CD4-positive, alpha-beta T cell (primary cell): ENCODE results near the gene TJP1. TPM values are rescaled to one million over a fixed set of nuclear protein-coding genes. Genes with fewer than 3 reads are reported as not detected.

Source experiments
- ATAC-seq: fragments of 200-7000 bp; cut with Tn5 transposase; one replicate; pipeline ENCODE4 v1.10.0; 2022; ENCODE audit warnings: mild to moderate bottlenecking; ENCODE audit not compliant: poor library complexity
- CTCF ChIA-PET: fragments of 350-600 bp; sonication (Branson Sonifier 250); formaldehyde crosslinking; loops from one replicate; lab custom pipeline; 2021; ENCODE audit warnings: antibody characterized with exemption, inconsistent platforms; lab: Charles Lee
- POLR2A ChIA-PET: fragments of 350-600 bp; sonication (Branson Sonifier 250); formaldehyde crosslinking; loops from one replicate; lab custom pipeline; 2021; ENCODE audit warnings: antibody characterized with exemption, inconsistent platforms; lab: Charles Lee
- DNase-seq, 14 experiments: peaks; one replicate each; pipeline ENCODE4 v3.0.0-alpha.2; 2013 to 2020; ENCODE audit warnings: mixed read lengths in 2 of 14
- H3K27ac ChIP-seq, 2 donors: one replicate each; pipeline versions ENCODE4 v1.5.1 to v1.7.0; 2013; ENCODE audit warnings: low read length in 2 of 2, low read depth in 1 of 2, mild to moderate bottlenecking in 1 of 2
- H3K27me3 ChIP-seq, 2 experiments: 1 replicate in 1 of 2; 2 replicates in 1 of 2; pipeline versions ENCODE4 v1.6.1 to v1.7.0; 2013; ENCODE audit warnings: low read length in 2 of 2, control low read depth in 1 of 2, mild to moderate bottlenecking in 1 of 2, moderate library complexity in 1 of 2; ENCODE audit not compliant: insufficient read depth in 2 of 2, control insufficient read depth in 1 of 2
- H3K36me3 ChIP-seq: one replicate; pipeline ENCODE4 v1.6.1; 2013; ENCODE audit warnings: low read length, control low read depth; ENCODE audit not compliant: insufficient read depth
- H3K4me1 ChIP-seq: one replicate; pipeline ENCODE4 v1.6.1; 2013; ENCODE audit warnings: low read length, control low read depth; ENCODE audit not compliant: insufficient read depth
- H3K4me3 ChIP-seq: one replicate; pipeline ENCODE4 v1.5.1; 2013; ENCODE audit warnings: mild to moderate bottlenecking, low read length, moderate library complexity
- H3K9me3 ChIP-seq, 2 experiments: 1 replicate in 1 of 2; 2 replicates in 1 of 2; pipeline versions ENCODE4 v1.6.1 to v1.7.0; 2013; ENCODE audit warnings: low read length in 2 of 2, mild to moderate bottlenecking in 2 of 2, control low read depth in 1 of 2, moderate library complexity in 1 of 2; ENCODE audit not compliant: control insufficient read depth in 1 of 2, insufficient read depth in 1 of 2
- H3K27ac Mint-ChIP-seq: one replicate; pipeline ENCODE4 v1.8.0; 2020; ENCODE audit warnings: mixed read lengths
- H3K27me3 Mint-ChIP-seq: one replicate; pipeline ENCODE4 v1.8.0; 2021; ENCODE audit warnings: mixed read lengths
- H3K36me3 Mint-ChIP-seq: one replicate; pipeline ENCODE4 v1.8.0; 2021; ENCODE audit warnings: low read depth, mixed read lengths
- H3K4me1 Mint-ChIP-seq: one replicate; pipeline ENCODE4 v1.8.0; 2021; ENCODE audit warnings: low read depth, mixed read lengths
- H3K4me3 Mint-ChIP-seq: one replicate; pipeline ENCODE4 v1.8.0; 2020; ENCODE audit warnings: mild to moderate bottlenecking, mixed read lengths
- H3K9me3 Mint-ChIP-seq: one replicate; pipeline ENCODE4 v1.8.0; 2020; ENCODE audit warnings: mixed read lengths
- intact Hi-C, 2 experiments: fragments of 100-400 bp; cut with DNase I in 1 of 2; cut with micrococcal nuclease in 1 of 2; formaldehyde crosslinking; loops; one replicate each; pipeline versions ENCODE4 v1.15.1 to v1.9.0; 2023 to 2025; cut with DNase I, micrococcal nuclease
- total RNA-seq, 174 experiments: library from RNA in 2 of 174; stranded (reverse) in 2 of 174; gene quantifications; one replicate each; pipeline ENCODE4 v1.2.3 and lab custom pipeline; 2021 to 2026
- TF ChIP-seq, protein P1 (sequence below): fragments of 200-600 bp; IDR thresholded peaks from one replicate; pipeline ENCODE4 v1.8.0; 2022; ENCODE audit warnings: antibody characterized with exemption, mild to moderate bottlenecking

TJP1 gene
- total RNA-seq, 2 experiments from 2014 or later: not detected

GRCh38 chr15:29787767-29788166 lies 34.5 kb downstream of the TJP1 start:
- H3K4me3 Mint-ChIP-seq: no peak overlapping the region
- TF ChIP-seq, protein P1, sequence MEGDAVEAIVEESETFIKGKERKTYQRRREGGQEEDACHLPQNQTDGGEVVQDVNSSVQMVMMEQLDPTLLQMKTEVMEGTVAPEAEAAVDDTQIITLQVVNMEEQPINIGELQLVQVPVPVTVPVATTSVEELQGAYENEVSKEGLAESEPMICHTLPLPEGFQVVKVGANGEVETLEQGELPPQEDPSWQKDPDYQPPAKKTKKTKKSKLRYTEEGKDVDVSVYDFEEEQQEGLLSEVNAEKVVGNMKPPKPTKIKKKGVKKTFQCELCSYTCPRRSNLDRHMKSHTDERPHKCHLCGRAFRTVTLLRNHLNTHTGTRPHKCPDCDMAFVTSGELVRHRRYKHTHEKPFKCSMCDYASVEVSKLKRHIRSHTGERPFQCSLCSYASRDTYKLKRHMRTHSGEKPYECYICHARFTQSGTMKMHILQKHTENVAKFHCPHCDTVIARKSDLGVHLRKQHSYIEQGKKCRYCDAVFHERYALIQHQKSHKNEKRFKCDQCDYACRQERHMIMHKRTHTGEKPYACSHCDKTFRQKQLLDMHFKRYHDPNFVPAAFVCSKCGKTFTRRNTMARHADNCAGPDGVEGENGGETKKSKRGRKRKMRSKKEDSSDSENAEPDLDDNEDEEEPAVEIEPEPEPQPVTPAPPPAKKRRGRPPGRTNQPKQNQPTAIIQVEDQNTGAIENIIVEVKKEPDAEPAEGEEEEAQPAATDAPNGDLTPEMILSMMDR: no peak
- POLR2A ChIA-PET: no interaction called here
- intact Hi-C loops: loop anchor here in 1 of 2 experiments (10.0 kb wide), 1 partner anchor 47 kb away; no protein-coding TSS in a partner anchor
- H3K27ac ChIP-seq: no peak overlapping the region
- CTCF ChIA-PET: no interaction called here
- DNase-seq (no peak), ATAC-seq (no peak)
- H3K27me3 ChIP-seq: no peaks in the 10 kb centered on the region
- no peaks in the 10 kb centered on the region for H3K9me3 ChIP-seq
- H3K27me3 Mint-ChIP-seq: peaks cover 48% of the 10 kb centered on the region
- no peaks in the 10 kb centered on the region for H3K36me3 ChIP-seq
- H3K27ac Mint-ChIP-seq: no peak overlapping the region
- no peaks in the 10 kb centered on the region for H3K4me1 Mint-ChIP-seq
- H3K36me3 Mint-ChIP-seq: no peaks in the 10 kb centered on the region
- H3K4me3 ChIP-seq: no peak overlapping the region
- H3K9me3 Mint-ChIP-seq: no peaks in the 10 kb centered on the region
- H3K4me1 ChIP-seq: no peaks in the 10 kb centered on the region

GRCh38 chr15:29785642-29786041 lies 36.6 kb downstream of the TJP1 start:
- H3K4me1 ChIP-seq: no peaks in the 10 kb centered on the region
- ChIA-PET CTCF (no interaction called here), POLR2A (no interaction called here)
- no peaks in the 10 kb centered on the region for H3K27me3 ChIP-seq
- Mint-ChIP-seq H3K27me3 (peaks cover 53% of the 10 kb centered on the region), H3K27ac (no peak overlapping the region), H3K4me1 (no peaks in the 10 kb centered on the region), H3K9me3 (no peaks in the 10 kb centered on the region), H3K36me3 (no peaks in the 10 kb centered on the region), H3K4me3 (no peak overlapping the region)
- no peak overlapping the region for H3K4me3 ChIP-seq
- no peak for ATAC-seq
- TF ChIP-seq, protein P1: no peak
- no peak overlapping the region for H3K27ac ChIP-seq
- DNase-seq: no peak
- intact Hi-C loops: loop anchor here in 1 of 2 experiments (10.0 kb wide), 1 partner anchor 49 kb away; no protein-coding TSS in a partner anchor
- no peaks in the 10 kb centered on the region for H3K9me3 ChIP-seq
- H3K36me3 ChIP-seq: no peaks in the 10 kb centered on the region

- Mint-ChIP-seq H3K27ac (no peak overlapping the region), H3K4me3 (no peak overlapping the region), H3K36me3 (no peaks in the 10 kb centered on the region), H3K27me3 (peaks cover 53% of the 10 kb centered on the region), H3K4me1 (no peaks in the 10 kb centered on the region), H3K9me3 (no peaks in the 10 kb centered on the region)
- TF ChIP-seq, protein P1: no peak
- Histone ChIP-seq H3K27me3 (no peaks in the 10 kb centered on the region), H3K4me1 (no peaks in the 10 kb centered on the region), H3K9me3 (no peaks in the 10 kb centered on the region), H3K27ac (no peak overlapping the region), H3K36me3 (no peaks in the 10 kb centered on the region), H3K4me3 (no peak overlapping the region)
- ChIA-PET CTCF (no interaction called here), POLR2A (no interaction called here)
- DNase-seq (no peak), ATAC-seq (no peak)
- intact Hi-C loops: loop anchor here in 1 of 2 experiments (10.0 kb wide), 1 partner anchor 50 kb away; no protein-coding TSS in a partner anchor
Observed at GRCh38 chr15:29785136-29785535, 37.1 kb downstream of the TJP1 start.
